CD4-positive, alpha-beta T cell treated with Interleukin-6 at 100 ng/mL for 8 hours (primary cell): ENCODE results near the gene ADAMTS16.

Source experiments
- DNase-seq: peaks from one replicate; pipeline ENCODE4 v3.0.0-alpha.2; 2020; ENCODE audit warnings: mixed read lengths, low spot score

ADAMTS16 gene

DNA sequence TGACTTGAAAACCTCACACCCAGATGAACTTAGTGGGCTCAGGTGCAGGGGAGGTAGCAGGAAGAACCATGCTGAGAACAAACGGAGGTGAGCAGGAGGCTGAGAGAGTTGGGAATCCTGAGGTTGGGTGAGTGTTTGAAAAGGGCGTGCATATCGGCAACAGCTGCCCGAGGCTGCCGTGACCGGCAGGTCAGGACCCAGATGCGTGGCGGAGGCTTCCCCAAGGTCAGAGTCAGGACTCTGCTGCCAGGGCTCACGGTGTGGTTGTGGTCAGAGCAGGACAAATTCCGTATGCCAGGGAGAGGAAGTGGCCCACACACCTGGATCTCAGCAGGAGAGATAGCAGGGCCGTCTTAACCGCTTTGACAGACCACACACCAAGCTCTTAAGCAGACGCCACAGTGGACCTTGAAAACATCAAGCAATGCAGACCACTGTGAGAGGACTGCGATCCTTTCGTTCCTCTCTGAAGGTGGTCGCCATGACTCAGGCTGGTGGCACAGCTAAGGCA is 43.1 kb downstream of the ADAMTS16 start:
- DNase-seq: no peak

DNA sequence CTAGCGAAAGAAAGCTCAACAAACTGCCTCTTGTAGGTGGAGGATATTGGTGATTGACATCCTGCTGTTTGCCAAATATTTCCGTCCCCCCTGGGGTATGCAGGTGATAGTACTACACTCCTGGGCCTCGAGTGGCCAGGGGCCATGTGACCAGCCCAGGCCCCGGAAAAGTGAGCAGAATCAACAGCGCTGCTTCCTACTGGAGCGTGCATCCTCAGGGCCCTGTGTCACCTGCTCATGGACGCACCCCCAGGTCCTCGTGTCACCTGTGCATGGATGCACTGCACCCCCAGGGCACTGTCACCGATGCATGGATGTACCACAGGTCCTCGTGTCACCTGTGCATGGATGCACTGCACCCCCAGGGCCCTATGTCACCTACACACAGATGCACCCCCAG is 43.8 kb downstream of the ADAMTS16 start:
- no peak for DNase-seq

DNA sequence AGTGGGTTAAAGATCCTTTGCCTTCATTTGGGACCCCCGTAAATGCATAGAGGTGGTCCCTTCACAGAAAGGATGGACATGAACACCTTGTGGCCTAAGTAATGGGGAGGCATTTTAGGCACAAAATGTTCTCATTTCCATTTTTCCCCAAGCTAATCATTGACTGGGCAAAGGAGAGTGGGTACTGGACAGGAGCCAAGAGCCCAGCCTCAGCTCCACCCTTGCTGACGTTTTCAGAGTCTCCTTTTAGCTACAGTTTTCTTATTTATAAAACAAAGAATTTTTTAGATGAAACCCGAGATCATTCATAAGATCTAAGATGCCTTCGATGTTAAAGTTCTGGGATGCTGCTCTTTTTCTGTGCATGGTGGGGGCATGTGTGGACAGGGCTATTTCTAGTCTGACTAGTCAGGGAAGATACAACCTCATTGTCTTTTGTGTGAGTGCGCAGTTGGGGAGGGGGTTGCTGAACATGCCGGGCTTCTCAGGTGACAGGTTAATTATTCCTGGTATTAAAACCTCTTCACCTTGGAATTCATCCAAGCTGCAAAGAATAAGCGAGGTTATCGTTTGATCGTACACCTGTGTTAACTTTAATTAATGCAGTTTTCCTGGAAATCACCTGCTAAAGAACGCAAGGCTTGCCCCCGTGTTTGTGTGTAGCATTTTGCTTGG is 48.4 kb downstream of the ADAMTS16 start:
- DNase-seq: no peak

DNA sequence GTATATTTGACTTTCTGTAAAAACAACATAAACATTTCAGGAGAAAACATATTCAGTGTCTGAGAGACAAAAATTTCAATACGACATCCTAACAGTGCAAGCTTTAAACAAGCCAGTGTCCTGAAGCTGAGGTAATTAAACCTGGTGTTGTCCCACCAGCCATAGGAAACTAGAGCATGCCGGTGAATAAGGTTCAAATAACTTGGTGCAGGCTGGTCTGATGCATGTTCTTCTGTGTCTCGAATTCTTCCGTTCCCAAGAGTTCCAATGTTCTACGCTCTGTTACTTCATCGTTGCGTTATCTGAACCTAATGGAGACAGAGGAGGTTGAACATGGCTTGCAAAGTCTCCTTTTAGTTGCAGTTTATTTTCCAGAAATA is 48.9 kb downstream of the ADAMTS16 start:
- no peak for DNase-seq

DNA sequence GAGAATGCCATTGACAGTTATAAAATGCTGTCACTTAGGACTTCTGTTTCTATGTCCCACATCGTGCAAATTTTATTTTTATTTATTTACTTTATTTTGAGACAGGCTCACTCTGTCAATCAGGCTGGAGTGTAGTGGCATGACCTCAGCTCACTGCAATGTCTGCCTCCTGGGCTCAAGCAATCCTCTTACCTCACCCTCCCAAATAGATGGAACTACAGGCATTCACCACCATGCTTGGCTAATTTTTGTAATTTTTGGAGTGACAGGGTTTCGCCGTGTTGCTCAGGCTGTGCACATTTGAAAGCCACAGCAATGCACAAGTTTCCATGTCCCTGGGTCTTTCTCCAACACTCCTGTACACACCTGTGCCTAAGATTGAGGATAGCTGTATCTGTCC is 51.8 kb downstream of the ADAMTS16 start:
- no peak for DNase-seq

DNA sequence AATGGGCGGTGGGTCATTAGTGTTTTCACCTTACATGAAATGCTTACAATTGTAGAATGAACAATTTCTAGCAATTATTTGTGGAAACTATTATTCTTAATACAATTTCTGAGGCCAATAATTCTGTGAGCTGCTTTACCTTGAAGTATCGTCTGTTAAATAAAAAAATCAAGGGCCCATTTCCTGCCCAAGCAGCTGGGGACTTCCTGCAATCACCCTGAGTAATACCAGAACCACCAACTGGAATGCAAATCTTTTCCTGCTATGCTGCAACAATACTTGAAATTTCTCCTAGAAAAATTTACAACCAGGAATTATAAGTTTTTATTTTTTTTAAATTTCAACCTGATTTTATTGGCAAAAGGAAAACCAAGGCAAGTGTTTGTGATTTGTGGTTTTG is 52.6 kb downstream of the ADAMTS16 start:
- no peak for DNase-seq

DNA sequence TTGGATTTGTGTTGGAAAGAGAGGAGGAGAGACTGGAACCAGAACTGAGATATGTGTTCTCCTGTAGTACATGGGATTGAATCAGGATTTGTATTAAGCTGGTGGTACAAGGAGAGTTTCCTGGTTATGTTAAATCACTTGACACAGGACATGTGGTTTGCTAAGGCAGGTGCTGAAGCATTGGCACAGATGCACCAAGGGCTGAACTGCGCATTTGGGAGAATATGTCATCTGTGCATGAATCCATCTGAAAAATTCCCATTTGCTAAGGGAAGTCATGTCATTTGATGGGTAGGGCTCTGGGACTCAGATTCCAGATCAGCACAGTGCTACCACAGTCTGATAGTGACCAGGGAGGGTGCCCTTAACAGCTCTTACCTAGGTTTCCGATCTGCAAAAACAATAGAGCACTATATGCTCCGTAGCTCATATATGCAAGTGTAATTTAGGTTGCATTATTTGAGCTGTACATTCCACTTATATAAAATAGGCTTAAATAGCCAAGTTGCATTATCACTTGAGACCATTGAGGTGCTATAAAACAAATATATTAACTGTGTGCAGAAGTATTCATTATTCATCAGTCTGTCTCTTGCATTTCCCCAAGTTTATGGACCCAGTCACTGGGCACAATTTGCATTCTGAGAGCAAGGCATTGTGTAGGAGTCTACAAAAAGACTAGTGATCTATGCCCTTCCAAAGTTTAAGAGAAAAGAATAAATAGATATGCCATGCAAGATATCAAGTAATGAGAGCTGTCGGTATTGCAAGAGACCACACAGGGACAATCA is 55.2 kb downstream of the ADAMTS16 start:
- DNase-seq: no peak

DNA sequence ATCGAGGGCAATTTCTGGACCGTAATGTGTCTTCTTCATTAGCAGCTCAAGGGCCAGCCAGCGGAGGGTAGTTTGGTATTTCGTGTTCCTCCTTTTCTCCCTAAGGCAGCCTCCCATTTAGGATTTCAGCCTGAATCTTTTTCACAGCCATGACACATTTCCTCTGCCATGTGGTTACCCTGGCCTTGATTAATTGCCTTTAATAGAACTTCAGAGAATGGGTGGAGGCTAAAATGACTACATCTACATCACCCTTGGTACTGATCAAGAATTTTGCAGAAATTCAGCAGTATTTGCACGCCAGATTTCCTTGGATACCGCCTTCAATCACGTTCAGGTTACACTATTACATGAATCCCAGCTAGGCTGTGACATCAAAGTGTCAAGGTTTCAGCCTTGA is 58.0 kb downstream of the ADAMTS16 start:
- DNase-seq: no peak

DNA sequence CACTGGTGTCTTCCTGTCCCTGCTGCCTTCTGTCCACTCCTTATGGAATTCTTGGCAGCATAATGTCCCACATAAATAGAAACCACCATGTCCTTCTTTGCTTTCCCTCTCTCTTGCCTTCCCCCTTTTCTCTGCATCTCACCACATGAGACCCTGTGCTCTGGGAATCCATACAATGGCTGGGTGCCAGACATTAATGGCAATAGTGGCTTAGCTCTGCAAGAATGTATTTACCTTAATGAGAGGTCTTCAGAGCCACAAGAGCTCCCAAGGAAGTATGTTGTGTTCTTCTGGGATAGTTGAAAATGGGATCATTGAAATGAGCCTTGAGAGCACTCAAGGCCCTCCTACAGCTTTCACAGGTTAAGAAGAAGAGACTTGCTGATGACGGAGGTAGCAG is 58.7 kb downstream of the ADAMTS16 start:
- no peak for DNase-seq

DNA sequence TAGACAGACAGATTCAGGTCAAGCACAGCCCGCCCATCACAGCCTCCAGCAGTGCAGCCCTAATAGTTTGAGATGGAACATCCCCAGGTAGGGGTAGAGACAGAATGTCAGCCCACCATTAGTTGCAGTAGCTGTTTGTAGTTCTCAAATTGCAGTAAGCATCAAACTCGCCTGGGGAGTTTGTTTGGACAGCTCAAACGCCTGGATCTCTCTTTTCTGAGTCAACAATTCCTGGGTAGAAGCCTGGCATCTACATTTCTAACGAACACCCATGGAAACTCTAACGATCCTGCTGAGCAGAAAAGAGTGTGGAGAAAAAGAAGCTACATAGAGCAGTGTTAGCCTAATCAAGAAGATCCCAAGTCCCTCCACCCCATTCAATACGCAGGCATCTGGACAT is 59.4 kb downstream of the ADAMTS16 start:
- no peak for DNase-seq

DNA sequence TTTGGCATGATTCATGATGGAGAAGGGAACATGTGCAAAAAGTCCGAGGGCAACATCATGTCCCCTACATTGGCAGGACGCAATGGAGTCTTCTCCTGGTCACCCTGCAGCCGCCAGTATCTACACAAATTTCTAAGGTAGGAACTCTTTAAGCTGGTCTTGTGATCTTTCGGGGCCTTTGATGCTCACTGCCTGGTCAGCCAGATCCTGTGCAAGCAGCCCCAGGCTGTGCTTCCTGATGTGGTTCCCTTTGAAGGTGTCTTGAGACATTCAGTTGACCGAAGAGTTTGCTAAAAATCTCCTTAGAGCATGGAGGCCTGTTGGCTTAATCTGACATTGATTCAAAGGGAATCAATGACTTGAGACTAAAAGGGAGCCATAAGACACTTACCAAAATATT is 60.0 kb downstream of the ADAMTS16 start:
- no peak for DNase-seq

DNA sequence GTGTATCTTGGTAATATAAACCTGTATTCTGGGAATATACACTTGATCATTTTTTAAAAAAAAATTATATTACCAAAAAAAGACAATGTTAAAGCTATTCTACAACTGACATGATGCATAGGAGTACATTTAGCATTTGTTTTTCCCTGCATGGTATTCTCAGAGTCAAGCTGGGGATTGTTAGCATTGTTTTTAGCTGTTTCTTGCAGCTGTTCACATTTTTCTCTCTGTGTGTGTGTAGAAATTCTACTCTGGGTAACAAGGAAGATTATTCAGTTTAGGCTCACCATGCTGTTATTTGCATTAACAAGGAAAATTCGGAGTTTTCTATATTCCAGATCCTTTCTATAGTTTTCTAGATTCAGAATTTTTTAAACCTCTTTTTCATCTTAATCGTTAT is 62.2 kb downstream of the ADAMTS16 start:
- no peak for DNase-seq

DNA sequence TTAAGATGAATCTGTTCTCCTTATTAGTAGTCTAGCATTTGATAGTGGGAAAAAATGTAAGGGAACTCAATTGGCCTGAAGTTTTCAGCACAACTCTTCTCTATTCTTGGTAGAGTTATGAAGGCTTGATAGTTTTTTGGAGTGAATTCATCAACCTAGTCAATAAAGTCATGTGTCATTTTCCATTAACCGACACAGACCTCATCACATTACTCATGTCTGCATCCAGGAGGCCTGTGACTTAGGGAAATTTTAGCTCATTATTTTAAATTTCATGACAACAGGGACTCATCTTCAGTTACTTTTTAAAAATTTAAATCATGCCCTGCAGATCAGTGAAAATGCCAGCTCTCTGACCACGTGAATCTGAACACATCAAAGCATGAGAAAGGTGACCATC is 63.3 kb downstream of the ADAMTS16 start:
- no peak for DNase-seq

DNA sequence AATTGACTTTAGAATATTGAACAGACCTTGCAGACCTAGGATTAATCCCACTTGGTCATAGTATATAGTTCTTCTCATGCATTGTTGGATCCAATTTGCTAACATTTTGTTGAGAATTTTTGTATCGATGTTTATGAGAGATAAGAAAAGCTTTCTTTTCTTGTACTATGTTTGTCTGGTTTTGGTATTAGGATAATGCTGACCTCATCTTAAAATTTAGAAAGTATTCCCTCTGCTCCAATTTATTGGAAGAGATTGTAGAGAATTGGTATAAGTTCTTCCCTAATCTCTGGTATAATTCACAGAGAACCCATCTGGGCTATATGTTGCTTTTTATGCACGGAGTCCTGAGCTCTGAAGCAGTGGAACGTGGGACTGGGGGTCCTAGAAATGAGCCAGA is 67.7 kb downstream of the ADAMTS16 start:
- DNase-seq: no peak

DNA sequence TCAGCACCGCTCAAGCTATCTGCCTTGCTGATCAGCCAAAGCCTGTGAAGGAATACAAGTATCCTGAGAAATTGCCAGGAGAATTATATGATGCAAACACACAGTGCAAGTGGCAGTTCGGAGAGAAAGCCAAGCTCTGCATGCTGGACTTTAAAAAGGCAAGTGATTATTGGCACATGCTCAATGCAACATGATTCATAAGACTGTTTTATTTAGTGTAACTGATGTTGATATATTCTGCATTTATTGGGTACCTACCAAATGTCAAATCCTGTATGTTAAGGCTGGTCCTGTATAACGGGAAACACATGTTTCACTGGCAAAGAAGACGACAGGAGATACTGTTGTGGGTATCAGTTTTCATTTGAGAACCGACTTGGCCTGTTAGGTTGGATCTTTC is 69.0 kb downstream of the ADAMTS16 start:
- no peak for DNase-seq

DNA sequence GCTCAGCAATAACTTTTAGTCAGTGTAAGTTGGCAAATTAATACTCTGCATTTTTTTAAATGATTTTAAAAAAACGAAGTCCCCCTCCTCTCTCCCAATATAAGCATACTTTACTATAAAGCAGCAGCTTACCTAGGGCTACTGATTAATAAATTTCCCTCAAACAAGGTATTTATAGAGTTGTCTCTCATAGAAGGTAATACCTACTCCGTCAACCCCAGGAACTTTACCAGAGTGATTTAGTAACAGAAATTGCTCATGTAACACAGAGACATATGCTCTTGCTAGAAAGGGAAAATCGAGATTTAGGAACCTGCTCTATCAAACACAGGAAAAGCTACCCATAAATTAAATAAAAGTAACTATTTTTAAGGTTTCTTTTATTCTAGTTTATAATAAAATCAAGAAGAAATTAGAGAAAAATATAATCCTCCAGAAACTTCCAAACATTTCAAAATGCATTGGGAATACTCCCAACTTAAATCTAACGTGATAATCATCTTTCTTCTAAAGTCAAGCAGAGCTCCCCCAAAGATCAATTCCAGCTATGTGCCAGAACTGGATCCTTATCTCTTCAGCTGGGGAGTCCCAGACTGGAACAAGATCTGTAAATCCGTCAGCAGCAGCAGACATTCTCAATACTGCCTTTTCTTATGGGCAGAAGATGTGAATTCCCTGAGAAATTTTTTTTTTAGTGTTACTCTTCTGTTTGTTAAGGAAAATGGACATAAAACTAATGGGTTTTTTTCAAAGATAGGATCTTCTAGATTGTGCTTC is 69.6 kb downstream of the ADAMTS16 start:
- DNase-seq: no peak

DNA sequence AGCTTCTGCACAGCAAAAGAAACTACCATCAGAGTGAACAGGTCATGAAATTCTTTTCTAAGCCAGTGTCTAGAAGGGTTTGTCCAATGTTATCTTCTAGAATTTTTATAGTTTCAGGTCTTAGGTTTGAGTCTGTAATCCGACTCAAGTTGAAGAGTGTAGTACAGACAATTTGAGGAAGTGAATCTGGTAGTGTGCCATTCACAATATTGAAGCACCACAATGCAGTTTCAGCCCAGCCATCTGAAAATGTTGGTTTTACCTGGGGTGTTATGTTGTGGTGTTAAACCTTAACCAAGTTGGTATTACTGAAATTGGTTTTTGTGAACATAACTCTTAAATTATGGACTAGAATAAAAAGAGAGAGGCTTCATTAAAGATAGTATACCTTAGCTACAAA is 77.2 kb downstream of the ADAMTS16 start:
- DNase-seq: no peak

DNA sequence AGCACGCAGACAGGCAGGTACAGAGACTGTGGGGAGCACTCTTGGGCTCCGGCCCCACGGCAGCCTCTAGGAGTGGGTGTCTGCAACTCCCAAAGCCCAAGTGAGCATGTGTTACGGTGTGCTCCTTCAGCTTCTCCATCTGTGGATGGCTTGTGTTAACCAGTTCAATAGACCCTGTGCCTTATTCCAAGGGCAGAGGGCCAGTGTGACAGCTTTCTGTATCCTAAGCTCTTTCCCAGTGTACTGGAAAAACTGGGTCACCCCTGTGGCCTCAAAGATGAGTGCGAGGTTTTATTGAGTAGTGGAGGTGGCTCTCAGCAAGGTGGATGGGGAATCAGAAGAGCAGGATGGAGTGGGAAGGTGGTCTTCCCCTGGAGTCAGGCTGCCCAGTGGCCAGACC is 78.3 kb downstream of the ADAMTS16 start:
- DNase-seq: no peak

DNA sequence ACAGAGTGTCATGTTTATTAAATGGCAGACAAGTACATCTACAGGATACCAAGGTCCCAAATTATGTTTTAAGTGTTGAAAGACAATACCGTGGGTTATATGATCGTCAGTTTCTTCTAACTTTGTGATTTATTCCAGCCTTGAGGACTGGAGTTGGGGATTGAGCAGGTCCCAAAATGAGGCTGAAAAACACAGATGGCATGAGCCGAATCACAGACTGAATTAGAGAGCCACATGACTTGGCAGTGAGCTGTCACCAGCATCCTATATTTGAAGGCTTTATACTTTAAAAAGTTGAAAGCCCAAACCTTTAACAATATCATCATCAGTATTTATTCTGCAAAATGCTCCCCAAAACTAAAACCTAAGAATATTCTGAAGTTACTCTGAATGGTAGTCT is 79.4 kb downstream of the ADAMTS16 start:
- no peak for DNase-seq

DNA sequence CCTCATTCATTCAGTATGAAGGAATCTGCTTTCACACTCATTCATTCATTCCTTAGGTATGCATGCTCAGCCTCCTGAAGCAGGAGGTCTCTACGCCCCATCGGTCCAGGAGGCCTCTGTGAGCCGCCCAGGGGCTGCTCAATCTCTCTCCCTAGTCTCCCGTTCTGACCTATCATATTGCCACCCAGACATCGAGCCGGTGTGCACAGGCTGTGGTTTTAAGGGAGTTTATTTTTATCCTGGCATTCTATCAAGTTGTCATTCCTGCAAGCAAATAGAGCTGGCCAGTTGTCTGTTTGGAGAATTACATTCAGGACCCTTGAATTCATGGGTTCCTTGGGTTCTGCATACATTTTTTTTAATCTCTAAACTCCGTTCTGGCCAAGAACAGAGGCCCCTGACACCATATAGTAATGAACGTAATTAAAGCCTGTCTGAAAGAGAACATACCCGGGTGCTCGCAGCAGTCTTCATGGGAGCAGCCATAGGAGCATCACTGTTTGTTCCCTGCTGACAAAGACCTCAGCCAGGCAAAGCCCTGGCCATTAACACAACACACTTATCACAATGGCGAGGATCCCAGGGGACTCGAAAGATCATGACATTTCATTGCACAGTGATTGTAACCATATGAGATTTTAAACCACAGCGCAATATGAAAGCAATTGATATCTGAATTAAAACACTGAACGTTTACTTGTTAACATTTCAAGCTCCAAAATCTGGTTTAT is 80.9 kb downstream of the ADAMTS16 start:
- DNase-seq: no peak

DNA sequence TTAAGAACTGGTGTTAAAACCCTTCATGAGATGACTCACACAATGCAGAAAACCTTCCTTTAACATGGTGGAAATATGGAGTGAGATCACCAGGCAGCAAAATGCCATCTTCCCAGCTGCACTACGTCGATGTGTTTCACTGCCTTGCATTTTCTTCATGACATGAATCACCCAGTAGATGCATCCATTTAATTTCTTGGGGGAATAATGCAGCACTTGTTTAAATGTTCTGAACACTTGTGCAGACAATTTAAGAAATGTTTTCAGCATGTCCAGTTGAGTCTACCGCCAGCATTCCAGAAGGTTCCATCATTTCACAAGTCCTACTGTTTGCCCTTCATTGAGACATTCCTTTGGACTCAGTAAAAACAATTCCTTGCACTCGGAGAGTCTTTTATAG is 81.6 kb downstream of the ADAMTS16 start:
- DNase-seq: no peak

DNA sequence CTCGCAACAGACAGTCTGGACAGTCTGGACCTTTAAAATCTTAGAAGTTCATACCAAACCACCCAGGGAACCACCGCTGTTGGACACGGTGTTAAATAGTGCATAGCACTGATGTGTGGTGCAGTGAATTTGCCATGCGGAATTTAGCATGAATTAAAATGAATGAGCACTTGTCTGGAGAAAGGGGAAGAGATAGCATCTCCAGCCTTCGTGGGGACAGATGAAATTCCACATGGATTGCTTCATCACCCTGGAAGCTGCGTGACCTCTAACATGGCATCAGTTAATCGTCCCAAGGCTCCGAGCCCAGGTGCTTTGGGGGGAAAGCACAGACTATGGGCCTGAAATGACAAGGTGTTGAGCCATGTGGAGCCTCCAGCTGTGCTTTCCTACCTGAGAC is 91.4 kb downstream of the ADAMTS16 start:
- DNase-seq: no peak
